ENCODE results near the gene IGF1R. TPM values are rescaled to one million over a fixed set of nuclear protein-coding genes. Genes with fewer than 3 reads are reported as not detected.

Gene IGF1R
- total RNA-seq, 1 experiment from 2014 or later = 16.3 TPM

DNA sequence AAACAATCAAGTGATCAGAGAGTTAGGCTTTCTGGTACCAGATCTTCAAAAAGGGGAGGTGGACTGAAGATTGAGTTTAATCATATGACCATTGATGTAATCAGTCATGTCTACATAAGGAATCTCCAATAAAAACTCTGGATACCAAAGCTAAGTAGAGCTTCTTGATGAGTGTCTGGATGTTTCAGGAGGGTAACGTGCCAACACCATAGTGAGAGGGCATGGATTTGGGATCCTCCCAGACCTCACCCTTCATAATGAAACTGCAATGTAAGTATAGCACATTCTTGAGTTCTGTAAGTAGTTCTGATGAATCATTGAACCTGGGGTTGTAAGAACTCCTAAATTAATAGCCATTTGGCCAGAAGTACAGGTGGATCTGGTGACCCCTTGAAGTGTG lies 337.9 kb downstream of the IGF1R start (continued):
- TF ChIP-seq, protein P1, sequence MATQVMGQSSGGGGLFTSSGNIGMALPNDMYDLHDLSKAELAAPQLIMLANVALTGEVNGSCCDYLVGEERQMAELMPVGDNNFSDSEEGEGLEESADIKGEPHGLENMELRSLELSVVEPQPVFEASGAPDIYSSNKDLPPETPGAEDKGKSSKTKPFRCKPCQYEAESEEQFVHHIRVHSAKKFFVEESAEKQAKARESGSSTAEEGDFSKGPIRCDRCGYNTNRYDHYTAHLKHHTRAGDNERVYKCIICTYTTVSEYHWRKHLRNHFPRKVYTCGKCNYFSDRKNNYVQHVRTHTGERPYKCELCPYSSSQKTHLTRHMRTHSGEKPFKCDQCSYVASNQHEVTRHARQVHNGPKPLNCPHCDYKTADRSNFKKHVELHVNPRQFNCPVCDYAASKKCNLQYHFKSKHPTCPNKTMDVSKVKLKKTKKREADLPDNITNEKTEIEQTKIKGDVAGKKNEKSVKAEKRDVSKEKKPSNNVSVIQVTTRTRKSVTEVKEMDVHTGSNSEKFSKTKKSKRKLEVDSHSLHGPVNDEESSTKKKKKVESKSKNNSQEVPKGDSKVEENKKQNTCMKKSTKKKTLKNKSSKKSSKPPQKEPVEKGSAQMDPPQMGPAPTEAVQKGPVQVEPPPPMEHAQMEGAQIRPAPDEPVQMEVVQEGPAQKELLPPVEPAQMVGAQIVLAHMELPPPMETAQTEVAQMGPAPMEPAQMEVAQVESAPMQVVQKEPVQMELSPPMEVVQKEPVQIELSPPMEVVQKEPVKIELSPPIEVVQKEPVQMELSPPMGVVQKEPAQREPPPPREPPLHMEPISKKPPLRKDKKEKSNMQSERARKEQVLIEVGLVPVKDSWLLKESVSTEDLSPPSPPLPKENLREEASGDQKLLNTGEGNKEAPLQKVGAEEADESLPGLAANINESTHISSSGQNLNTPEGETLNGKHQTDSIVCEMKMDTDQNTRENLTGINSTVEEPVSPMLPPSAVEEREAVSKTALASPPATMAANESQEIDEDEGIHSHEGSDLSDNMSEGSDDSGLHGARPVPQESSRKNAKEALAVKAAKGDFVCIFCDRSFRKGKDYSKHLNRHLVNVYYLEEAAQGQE (IDR thresholded peaks at IDR 0.05; ENCODE audit: low read depth) = no peak
- TF ChIP-seq YY1 (IDR thresholded peaks at IDR 0.05; ENCODE audit: extremely low read depth, insufficient replicate concordance, low read depth, low read length) = no peak
- TF ChIP-seq, protein P2, sequence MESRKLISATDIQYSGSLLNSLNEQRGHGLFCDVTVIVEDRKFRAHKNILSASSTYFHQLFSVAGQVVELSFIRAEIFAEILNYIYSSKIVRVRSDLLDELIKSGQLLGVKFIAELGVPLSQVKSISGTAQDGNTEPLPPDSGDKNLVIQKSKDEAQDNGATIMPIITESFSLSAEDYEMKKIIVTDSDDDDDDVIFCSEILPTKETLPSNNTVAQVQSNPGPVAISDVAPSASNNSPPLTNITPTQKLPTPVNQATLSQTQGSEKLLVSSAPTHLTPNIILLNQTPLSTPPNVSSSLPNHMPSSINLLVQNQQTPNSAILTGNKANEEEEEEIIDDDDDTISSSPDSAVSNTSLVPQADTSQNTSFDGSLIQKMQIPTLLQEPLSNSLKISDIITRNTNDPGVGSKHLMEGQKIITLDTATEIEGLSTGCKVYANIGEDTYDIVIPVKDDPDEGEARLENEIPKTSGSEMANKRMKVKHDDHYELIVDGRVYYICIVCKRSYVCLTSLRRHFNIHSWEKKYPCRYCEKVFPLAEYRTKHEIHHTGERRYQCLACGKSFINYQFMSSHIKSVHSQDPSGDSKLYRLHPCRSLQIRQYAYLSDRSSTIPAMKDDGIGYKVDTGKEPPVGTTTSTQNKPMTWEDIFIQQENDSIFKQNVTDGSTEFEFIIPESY (IDR thresholded peaks at IDR 0.05; ENCODE audit: extremely low read depth, insufficient replicate concordance, low read length) = no peak
- TF ChIP-seq RAD21 (IDR thresholded peaks at IDR 0.05; ENCODE audit: low read depth) = no peak

DNA sequence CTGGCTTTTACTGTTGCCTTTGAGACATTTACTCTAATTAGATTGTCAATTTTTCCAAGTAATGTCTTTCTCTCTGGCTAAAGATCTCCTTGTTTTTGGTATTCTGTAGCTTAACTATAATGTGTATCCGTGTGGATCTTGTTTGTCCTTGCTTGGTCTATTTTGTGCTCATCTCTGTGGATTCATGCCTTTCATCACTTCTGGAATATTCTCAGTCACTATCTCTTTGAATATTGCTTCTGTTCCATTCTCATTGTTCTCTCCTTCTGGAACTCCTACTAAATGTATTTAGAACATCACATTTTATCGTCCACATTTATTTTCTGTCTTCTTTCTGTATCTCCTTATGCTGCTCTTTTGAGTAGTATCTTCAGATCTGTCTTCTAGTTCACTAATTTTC lies 346.6 kb downstream of the IGF1R start:
- no peaks in the 10 kb centered on the region for H3K36me3 ChIP-seq (ENCODE audit: control insufficient read depth in 1 of 2, insufficient read depth in 2 of 2, low read length in 2 of 2)
- H3K4me2 ChIP-seq (ENCODE audit: low read length) = no peak overlapping the region
- BruUV-seq (replicated peaks) = no TSS peak
- ATAC-seq (no peak), DNase-seq (ENCODE audit: low read depth, low spot score) (no peak)
- no peak overlapping the region for H2AFZ ChIP-seq (ENCODE audit: low read depth, low read length, poor library complexity, severe bottlenecking)
- no peak overlapping the region for H3K9ac ChIP-seq (ENCODE audit: low read length)
- intact Hi-C loops (cut with micrococcal nuclease) = no loop called here
- no peak overlapping the region for H3K4me3 ChIP-seq (replicated peaks in 1 of 2; ENCODE audit: low read depth in 1 of 2, low read length in 2 of 2)
- H3K4me1 ChIP-seq (ENCODE audit: control insufficient read depth in 1 of 2, insufficient read depth in 2 of 2, low read length in 2 of 2) = no peaks in the 10 kb centered on the region
- no peaks in the 10 kb centered on the region for H3K79me2 ChIP-seq (ENCODE audit: insufficient read depth, low read length)
- H4K20me1 ChIP-seq (ENCODE audit: insufficient read depth) = no peaks in the 10 kb centered on the region
- H3K9me3 ChIP-seq (ENCODE audit: control insufficient read depth in 1 of 2, insufficient read depth in 1 of 2, low read depth in 1 of 2, low read length in 2 of 2) = no peaks in the 10 kb centered on the region
- POLR2A ChIA-PET = no interaction called here
- RAD21 ChIA-PET (ENCODE audit: low non-redundant PET in 1 of 2, low total read pairs in 2 of 2, uncharacterized antibody in 2 of 2, unreplicated experiment in 2 of 2) = no interaction called here
- H3K9me2 ChIP-seq (ENCODE audit: insufficient read depth) = no peaks in the 10 kb centered on the region
- no peaks in the 10 kb centered on the region for H3K27me3 ChIP-seq (ENCODE audit: insufficient read depth, low read length)
- CTCF ChIA-PET = no interaction called here
- no peak overlapping the region for H3K27ac ChIP-seq (ENCODE audit: low read depth, low read length)
- TF ChIP-seq TCF7L2 (IDR thresholded peaks at IDR 0.05; ENCODE audit: borderline replicate concordance, extremely low read depth, insufficient read depth, insufficient read length) (no peak), JUND (IDR thresholded peaks at IDR 0.05) (no peak), ZFX (IDR thresholded peaks at IDR 0.05) (no peak), SIN3A (IDR thresholded peaks at IDR 0.05; ENCODE audit: low read depth) (no peak), EGR1 (IDR thresholded peaks at IDR 0.05; ENCODE audit: low read depth) (no peak), POLR2A (IDR thresholded peaks at IDR 0.05; ENCODE audit: borderline replicate concordance, extremely low read depth, insufficient read depth, insufficient read length) (no peak)
- TF ChIP-seq, protein P3, sequence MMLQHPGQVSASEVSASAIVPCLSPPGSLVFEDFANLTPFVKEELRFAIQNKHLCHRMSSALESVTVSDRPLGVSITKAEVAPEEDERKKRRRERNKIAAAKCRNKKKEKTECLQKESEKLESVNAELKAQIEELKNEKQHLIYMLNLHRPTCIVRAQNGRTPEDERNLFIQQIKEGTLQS (IDR thresholded peaks at IDR 0.05) = no peak
- TF ChIP-seq, protein P4, sequence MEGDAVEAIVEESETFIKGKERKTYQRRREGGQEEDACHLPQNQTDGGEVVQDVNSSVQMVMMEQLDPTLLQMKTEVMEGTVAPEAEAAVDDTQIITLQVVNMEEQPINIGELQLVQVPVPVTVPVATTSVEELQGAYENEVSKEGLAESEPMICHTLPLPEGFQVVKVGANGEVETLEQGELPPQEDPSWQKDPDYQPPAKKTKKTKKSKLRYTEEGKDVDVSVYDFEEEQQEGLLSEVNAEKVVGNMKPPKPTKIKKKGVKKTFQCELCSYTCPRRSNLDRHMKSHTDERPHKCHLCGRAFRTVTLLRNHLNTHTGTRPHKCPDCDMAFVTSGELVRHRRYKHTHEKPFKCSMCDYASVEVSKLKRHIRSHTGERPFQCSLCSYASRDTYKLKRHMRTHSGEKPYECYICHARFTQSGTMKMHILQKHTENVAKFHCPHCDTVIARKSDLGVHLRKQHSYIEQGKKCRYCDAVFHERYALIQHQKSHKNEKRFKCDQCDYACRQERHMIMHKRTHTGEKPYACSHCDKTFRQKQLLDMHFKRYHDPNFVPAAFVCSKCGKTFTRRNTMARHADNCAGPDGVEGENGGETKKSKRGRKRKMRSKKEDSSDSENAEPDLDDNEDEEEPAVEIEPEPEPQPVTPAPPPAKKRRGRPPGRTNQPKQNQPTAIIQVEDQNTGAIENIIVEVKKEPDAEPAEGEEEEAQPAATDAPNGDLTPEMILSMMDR (IDR thresholded peaks at IDR 0.05 in 2 of 3, conservative IDR thresholded peaks at IDR 0.05 in 1 of 3; ENCODE audit: borderline replicate concordance in 1 of 3, insufficient read depth in 1 of 3, low read depth in 2 of 3, low read length in 2 of 3) = no peak
- TF ChIP-seq, protein P1 (IDR thresholded peaks at IDR 0.05; ENCODE audit: low read depth) = no peak
